GM18526 (cell line): Measurements from ENCODE around the gene SIGLEC10.
A peak's percentile ranks its signal among the peaks of the same experiment; 100 is the strongest.

Experiments used
- POLR2A ChIP-seq: IDR thresholded peaks from 3 replicates; pipeline ENCODE4 v1.6.1; 2011; ENCODE audit not compliant: insufficient read length; ENCODE audit errors: extremely low read depth

SIGLEC10 gene, protein sequence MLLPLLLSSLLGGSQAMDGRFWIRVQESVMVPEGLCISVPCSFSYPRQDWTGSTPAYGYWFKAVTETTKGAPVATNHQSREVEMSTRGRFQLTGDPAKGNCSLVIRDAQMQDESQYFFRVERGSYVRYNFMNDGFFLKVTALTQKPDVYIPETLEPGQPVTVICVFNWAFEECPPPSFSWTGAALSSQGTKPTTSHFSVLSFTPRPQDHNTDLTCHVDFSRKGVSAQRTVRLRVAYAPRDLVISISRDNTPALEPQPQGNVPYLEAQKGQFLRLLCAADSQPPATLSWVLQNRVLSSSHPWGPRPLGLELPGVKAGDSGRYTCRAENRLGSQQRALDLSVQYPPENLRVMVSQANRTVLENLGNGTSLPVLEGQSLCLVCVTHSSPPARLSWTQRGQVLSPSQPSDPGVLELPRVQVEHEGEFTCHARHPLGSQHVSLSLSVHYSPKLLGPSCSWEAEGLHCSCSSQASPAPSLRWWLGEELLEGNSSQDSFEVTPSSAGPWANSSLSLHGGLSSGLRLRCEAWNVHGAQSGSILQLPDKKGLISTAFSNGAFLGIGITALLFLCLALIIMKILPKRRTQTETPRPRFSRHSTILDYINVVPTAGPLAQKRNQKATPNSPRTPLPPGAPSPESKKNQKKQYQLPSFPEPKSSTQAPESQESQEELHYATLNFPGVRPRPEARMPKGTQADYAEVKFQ

DNA sequence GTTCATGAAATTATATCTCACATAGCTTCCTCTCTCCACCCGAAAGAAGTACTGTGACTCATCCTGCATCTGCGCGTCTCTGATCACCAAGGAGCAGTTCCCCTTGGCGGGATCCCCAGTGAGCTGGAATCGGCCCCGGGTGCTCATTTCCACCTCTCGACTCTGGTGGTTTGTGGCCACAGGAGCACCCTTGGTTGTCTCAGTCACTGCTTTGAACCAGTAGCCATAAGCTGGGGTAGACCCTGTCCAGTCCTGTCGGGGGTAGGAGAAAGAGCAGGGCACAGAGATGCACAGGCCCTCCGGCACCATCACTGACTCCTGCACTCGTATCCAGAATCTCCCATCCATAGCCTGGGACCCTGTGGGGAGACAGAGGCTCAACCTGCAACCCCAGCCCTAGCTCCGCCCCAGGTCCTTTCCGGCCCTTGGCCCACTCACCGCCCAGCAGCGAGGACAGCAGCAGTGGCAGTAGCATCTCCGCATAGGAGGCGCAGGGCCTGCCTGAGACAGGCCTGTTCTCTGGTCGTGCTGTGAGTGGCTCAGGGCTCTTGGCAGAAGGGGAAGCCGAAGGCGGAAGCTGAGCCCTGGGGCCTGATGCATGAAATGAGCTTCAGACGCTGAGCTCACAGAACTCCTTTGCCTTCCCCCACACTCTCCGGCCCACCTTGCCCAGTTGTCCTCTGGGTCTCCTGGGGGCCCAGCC is at the start of gene SIGLEC10:
SIGLEC10 (minus strand) TSS at position 536 of the 703 bp plus-strand sequence; CDS start at position 475, 61 bp downstream.
- TF ChIP-seq POLR2A: peak; percentile 39

DNA sequence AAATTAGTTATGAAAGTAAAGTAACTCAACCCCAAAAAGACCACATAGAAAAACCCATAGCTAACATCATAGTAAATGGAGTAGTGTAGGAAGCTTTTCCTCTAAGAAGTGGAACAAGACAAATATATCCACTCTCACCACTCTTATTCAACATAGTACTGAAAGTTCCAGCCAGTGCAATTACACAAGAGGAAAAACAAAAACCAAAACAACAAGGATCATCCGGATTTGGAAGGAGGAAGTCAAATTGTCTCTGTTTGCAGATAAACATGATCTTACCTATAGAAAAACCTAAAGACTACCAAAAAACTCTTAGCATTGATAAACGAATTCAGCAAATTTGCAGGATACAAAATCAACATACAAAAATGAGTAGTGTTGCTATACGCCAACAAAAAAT is 49.3 kb upstream of the SIGLEC10 start:
- TF ChIP-seq POLR2A: no peak

DNA sequence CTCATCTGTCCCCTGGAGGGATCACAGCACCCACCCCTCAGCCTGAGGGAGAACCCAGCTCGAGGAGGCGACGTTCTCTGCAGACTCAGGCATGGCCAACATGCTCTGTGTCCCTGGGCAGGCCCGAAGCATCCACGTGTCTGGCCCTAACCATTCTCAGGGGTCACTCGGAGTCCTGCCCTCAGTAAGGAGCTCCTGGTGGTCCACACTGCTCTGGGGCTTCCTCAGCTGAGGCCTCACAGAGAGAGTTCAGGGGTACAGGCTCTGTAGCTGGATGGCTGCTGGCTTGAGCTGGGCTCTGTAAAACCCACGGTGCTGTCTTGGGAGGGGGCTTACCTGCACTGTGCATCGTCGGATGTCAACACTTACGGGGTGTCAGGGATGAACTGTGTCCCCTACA is 45.2 kb upstream of the SIGLEC10 start:
- TF ChIP-seq POLR2A: no peak

DNA sequence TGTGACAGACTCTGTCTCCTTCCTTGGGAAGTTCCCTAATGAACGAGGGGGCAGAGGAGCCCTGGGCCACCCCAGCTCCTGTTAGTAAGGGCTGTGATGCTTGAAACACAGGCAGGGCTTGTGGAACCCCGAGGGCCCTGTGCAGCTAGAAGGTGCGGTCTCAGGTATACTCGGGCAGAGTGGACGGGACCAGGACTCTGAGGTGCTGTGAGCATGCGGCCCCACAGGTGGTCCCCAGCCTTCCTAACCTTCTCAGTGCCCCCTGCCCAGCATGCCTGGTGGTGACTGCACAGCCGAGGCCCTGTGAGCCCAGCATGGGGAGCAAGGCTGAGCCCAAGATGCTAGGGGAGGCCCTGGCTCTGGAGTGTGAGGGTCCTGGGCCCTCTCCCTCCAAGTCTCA is 44.8 kb upstream of the SIGLEC10 start:
- TF ChIP-seq POLR2A: no peak

DNA sequence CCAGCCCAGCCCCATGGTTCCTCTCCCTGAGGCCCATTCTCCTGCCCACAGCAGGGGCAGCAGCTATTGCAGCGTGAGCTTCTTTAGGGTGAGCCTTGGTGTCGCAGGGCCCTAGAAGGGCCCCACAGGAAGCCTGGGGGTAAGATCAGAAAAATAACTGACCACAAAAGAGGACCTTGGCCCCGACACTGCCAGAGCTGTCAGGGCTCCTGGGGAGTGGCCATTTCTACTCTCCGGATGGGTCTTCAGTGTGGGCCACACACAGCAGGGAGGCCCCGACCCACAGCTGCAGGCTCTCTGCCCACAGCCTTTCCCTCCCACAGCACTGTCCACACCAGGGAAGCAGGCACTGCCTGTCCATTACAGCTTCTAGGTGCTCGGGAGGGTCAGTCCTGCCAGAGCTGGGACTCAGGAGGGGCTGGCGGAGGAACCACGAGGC is 44.3 kb upstream of the SIGLEC10 start:
- no peak for TF ChIP-seq POLR2A

DNA sequence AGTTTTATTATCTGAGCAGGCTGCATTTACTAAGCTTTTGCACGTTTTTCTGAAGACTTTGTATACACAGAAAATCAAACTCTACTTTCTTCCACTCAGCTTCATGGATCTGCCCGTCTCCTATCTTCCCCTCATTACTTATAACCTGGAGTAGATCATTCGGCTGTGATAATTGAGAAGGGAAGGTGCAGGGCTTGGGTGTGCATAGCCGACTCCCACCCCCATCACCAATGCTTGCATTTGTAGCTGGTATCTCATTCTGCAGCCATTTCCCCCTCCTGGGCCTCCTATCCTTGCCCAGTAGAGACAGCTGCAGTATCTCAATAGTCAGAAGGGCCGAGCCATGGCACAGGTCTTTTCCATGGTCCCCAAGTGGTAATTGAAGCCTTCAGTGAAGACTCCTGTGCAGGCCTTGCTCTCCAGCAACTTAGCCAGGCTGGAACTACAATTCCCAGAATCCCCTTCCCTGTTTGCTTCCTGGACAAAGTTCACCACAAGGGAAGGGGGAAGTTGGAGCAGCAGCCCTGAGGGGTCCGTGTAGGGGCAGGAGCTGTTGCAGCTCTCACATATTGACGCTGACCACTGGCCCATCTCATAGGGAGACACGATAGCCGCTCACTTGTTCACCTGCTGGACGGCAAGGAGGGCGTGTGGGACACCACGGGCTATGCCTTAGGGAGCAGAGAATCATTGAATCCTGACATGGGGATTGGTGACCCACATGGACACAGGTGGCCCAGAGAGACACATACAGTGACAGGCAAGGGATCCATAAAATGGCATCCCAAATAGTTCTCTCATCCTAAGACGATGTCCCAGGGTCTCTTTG is 42.9 kb upstream of the SIGLEC10 start:
- TF ChIP-seq POLR2A: no peak

DNA sequence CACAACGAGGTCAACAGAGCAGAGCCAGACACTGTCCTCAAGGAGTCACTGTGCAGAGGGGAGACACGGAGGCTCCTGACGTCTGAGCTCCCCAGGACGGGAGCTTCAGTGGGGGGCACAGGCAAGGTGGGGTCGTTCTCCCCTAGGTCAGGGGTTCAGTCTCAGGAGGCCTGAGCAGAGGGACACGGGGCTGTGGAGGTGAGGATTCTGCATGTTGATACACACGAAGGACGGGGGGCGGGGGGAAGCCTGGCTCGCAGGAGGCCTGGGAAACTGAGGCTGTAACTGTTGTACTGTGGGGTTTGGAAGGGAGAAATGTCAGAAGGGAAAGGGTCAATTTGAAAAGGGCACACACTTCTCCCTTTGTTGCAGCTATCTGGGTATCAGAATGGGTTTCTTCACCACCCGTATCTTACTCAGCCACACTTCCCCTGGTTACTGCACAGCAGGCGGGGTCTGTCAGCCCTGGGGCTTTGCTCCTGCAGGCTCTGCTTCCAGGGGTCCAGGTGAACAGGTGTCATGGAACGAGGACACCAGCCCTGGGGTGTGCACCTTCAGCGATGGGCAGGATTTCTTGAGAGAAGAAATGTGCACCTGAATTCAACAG is 41.6 kb upstream of the SIGLEC10 start:
- no peak for TF ChIP-seq POLR2A

DNA sequence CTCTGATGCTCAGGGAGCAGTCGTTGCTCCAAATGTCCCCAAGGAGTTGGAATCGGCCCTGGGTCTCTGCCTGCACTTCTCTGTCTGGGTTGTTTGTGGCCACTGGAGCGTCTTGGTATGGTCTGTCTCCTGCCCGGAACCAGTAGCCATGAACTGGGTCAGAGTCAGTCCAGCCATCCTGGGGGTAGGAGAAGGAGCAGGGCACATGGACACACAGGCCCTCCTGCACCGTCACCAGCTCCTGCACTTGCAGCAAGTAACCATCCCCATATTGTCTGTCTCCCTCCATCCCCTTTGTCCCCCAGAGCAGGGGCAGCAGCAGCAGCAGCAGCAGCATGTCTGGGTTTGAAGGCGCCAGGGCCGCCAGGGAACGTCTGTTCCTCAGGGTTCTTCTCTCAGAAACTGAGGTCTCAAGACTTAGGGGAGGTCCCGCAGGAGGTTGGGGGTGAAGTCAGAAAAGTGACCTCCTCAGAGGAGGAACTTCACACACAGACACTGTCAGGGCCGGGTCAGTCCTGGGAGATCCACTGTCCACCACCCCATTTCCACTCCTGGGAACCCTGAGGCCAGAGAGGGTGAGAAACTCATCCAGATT is 40.7 kb upstream of the SIGLEC10 start, which contains the start of gene SIGLEC8:
SIGLEC8 (minus strand) TSS at position 404 of the 595 bp plus-strand sequence; CDS start at position 337, 67 bp downstream.
- TF ChIP-seq POLR2A: no peak

DNA sequence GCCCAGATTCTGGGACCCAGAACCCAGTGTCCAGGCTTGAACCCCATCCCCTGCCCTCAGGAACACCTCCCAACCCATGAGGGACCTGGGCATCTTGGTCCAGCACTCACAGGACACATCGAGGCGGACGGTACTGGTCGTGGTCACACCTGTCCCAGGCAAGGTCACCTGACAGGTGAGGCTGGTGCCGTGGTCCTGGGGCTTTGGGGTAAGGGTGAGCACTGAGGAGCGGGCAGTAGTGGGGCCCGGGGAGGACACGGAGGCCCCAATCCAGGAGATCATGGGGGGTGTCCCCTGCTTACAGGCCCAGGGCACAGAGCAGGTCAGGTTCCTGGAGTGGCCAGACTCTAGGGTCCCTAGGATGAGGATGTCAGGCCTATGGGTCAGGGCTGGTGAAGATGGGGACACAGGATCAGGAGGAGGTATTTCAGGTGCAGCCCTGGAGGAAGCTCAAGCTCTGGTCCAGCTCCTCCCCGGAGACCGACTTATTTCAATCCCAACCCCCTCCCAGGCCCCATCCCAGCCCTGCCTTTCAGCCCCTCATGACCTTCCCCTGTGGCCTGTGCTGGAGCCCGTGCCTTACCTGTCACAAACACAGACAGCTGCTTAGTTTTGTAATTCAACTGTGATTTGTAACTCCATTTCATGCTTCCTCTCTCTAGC is 40.0 kb upstream of the SIGLEC10 start:
- TF ChIP-seq POLR2A: no peak

DNA sequence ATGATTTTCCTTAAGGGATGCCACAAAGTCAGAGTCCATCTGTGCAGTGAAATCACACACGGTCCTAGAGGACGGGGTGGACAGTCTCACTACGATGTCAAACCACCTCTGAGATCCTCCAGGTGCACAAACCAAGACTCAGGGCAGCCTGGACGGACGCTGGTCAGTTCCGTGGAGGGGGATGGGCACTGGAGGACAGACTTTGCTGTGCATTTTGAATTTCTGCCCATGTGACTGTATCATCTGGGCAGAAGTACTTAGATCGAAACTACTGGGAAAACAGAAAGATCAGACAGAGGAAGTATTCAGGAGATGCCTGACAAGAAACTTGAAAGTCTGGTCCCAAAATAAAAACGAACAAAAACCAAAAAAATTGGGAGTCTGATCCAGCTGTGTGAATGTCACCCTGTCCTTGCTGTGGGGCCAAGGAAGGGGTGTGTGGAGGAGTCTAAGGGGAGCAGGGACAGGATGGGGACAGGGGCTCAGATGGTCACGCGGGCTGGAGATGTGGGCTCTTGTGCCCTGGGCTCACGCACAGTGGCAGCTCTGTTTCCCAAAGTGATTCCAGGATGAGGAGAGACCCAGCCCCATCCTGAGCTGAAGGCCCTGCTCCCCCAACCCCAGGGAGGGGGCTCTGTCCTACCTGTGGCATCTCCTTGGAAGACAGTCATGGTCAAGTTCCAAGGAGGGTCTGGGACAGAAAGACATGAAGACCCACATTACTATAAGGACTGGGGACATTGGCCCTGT is 39.3 kb upstream of the SIGLEC10 start:
- TF ChIP-seq POLR2A: no peak

DNA sequence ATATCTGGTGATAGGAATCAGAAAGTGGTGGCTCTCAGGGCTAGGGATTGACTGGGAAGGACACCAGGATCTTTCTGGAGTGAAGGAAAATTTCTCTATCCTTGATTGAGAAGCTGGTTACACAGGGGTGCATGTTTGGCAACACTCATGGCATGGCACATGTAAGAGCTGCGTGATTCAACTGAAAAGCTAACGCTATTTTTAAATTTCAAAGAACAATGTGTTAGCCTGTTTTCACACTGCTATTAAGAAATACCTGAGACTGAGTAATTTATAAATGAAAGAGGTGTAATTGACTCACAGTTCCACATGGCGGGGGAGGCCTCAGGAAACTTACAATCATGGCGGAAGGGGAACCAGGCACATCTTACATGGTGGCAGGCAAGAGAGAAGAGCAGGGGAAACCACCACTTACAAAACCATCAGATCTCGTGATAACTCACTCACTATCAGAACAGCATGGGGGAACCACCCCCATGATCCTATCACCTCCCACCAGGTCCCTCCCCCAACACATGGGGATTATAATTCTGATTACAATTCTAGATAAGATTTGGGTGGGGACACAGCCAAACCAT is 33.4 kb upstream of the SIGLEC10 start:
- no peak for TF ChIP-seq POLR2A

DNA sequence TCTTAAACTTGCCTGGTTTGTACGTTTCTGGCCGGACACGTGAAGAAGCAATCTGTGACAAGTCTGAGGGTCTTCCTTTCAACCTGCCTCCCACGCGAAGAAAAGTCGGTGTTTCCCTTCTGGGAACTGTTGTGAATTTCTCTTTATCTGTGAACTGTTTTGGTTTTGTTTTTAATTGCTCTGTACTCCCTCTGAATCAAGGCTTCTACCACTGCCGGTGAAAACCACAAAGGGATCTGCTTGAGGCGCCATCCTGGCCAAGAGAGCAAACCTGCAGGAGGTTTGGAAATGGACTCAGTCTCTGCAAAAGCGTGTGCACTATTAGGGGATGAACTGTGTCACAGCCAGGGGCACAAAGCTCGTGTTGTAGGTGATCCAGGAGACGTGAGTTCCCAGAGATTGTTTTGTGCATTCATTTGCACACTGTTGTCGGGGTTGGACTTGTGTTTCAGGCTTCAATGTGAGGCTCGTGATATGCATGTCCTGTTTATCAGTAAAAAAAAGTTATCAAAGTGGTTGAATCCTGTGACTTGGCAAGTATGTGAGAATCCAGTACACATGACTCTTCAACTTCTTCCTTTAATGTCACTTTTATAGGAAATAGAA is 31.1 kb upstream of the SIGLEC10 start:
- TF ChIP-seq POLR2A: no peak

DNA sequence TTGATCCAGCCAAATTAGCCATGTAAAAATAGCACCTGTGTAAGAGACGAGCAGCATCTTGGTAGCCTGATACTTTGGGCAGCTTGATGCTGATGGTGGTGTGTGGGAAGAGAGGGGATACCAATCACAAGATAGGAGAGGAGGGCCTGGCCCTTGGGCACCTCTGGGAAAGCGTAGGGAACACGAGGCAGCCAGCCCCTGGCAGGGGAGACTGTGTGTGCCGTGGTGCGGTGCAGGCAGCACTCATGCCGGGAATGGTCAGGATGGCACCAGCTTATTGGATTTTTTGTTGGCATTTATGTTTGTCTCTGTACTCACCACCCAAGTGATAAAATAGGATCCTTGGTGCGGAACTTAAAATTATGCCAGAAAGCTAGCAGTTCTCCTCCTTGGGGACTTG is 30.6 kb upstream of the SIGLEC10 start:
- no peak for TF ChIP-seq POLR2A
